T-helper 17 cell (primary cell): ENCODE measurements around the gene CTDSP2. TPM values are rescaled to one million over a fixed set of nuclear protein-coding genes. Genes with fewer than 3 reads are reported as not detected.

Source experiments
- total RNA-seq, 4 donors: library from RNA in 2 of 4; stranded (reverse) in 2 of 4; gene quantifications; one replicate each; pipeline ENCODE4 v1.2.3 and lab custom pipeline; 2022 to 2026

Gene CTDSP2
- total RNA-seq, 2 donors from 2014 or later, result 114 to 132 TPM

Other genes starting within 250 kb of the CTDSP2 start
- gene DTX3, start 241.9 kb downstream of the CTDSP2 start, total RNA-seq, result 10 to 100 TPM; 24.4 to 32.8 TPM
- gene ARHGEF25, start 235.3 kb downstream of the CTDSP2 start, total RNA-seq, result 1 to 10 TPM in 1 of 2 donors, under 1 TPM in 1; 0.37 to 1.2 TPM
- not detected for gene B4GALNT1, start 213.5 kb downstream of the CTDSP2 start, total RNA-seq
- 100 to 1,000 TPM; 138 to 142 TPM for gene OS9, start 152.6 kb downstream of the CTDSP2 start, total RNA-seq
- 10 to 100 TPM; 46.5 to 57.6 TPM for gene AGAP2, start 108.0 kb downstream of the CTDSP2 start, total RNA-seq
- 10 to 100 TPM in 1 of 2 donors, 1 to 10 TPM in 1; 9.6 to 11.8 TPM for gene TSPAN31, start 101.7 kb downstream of the CTDSP2 start, total RNA-seq
- 10 to 100 TPM; 20.8 to 21.3 TPM for gene CDK4, start 94.4 kb downstream of the CTDSP2 start, total RNA-seq
- gene MARCHF9, start 91.6 kb downstream of the CTDSP2 start, total RNA-seq, result 10 to 100 TPM; 45.3 to 62.4 TPM
- gene CYP27B1, start 79.7 kb downstream of the CTDSP2 start, total RNA-seq, result 1 to 10 TPM; 1.4 to 1.7 TPM
- 10 to 100 TPM; 15.0 to 20.9 TPM for gene METTL1, start 74.6 kb downstream of the CTDSP2 start, total RNA-seq
- gene EEF1AKMT3, start 74.1 kb downstream of the CTDSP2 start, total RNA-seq, result 1 to 10 TPM; 4.0 to 6.6 TPM
- 10 to 100 TPM; 12.5 to 17.9 TPM for gene TSFM, start 63.9 kb downstream of the CTDSP2 start, total RNA-seq
- gene AVIL, start 28.0 kb downstream of the CTDSP2 start, total RNA-seq, result 1 to 10 TPM; 1.3 to 1.4 TPM
- 1 to 10 TPM; 4.3 to 6.4 TPM for gene ATP23, start 94.8 kb upstream of the CTDSP2 start, total RNA-seq